Neural progenitor cell (in vitro differentiated cells): ENCODE results near the gene TFAP2E. TPM values are rescaled to one million over a fixed set of nuclear protein-coding genes. Genes with fewer than 3 reads are reported as not detected.

ENCODE experiments used
- DNase-seq: peaks from one replicate; pipeline ENCODE4 v3.0.0-alpha.2; 2016; ENCODE audit warnings: low spot score
- H2AFZ ChIP-seq: fragments of 200-600 bp; sonication (generic); replicated peaks from 2 replicates; pipeline ENCODE4 v1.6.1; 2016; ENCODE audit warnings: antibody characterized with exemption
- H3F3A ChIP-seq: fragments of 200-600 bp; sonication (generic); 2 replicates; pipeline ENCODE4 v1.6.1; 2016; ENCODE audit warnings: antibody characterized with exemption, low read depth
- H3K27ac ChIP-seq: fragments of 200-600 bp; sonication (generic); 2 replicates; pipeline ENCODE4 v1.5.1; 2016; ENCODE audit warnings: mild to moderate bottlenecking
- H3K27me3 ChIP-seq: fragments of 200-600 bp; sonication (generic); 2 replicates; pipeline ENCODE4 v1.6.1; 2016; ENCODE audit warnings: mild to moderate bottlenecking, moderate library complexity
- H3K36me3 ChIP-seq: fragments of 200-600 bp; sonication (generic); 2 replicates; pipeline ENCODE4 v1.5.1; 2016
- H3K4me1 ChIP-seq: fragments of 200-600 bp; sonication (generic); 2 replicates; pipeline ENCODE4 v1.6.1; 2016; ENCODE audit warnings: mixed run types
- H3K4me2 ChIP-seq: fragments of 200-600 bp; sonication (generic); 2 replicates; pipeline ENCODE4 v1.6.1; 2016
- H3K4me3 ChIP-seq: fragments of 200-600 bp; sonication (generic); 2 replicates; pipeline ENCODE4 v1.5.1; 2016
- H3K79me2 ChIP-seq: fragments of 200-600 bp; sonication (generic); 2 replicates; pipeline ENCODE4 v1.6.1; 2016; ENCODE audit warnings: low read depth
- H3K9ac ChIP-seq: fragments of 200-600 bp; sonication (generic); 2 replicates; pipeline ENCODE4 v1.6.1; 2016
- H3K9me3 ChIP-seq: fragments of 200-600 bp; sonication (generic); 2 replicates; pipeline ENCODE4 v1.5.1; 2016; ENCODE audit warnings: low read depth
- H4K20me1 ChIP-seq: fragments of 200-600 bp; sonication (generic); 2 replicates; pipeline ENCODE4 v1.6.1; 2016; ENCODE audit warnings: low read depth
- H3K27ac Mint-ChIP-seq: 3 replicates; pipeline ENCODE4 v1.8.0; 2021; ENCODE audit warnings: mixed read lengths
- H3K27me3 Mint-ChIP-seq: 2 replicates; pipeline ENCODE4 v1.8.0; 2022; ENCODE audit warnings: low read depth, mild to moderate bottlenecking, inconsistent platforms, moderate library complexity, mixed read lengths; ENCODE audit not compliant: insufficient read depth
- H3K36me3 Mint-ChIP-seq: 3 replicates; pipeline ENCODE4 v1.8.0; 2021; ENCODE audit warnings: mixed read lengths
- H3K4me1 Mint-ChIP-seq: 3 replicates; pipeline ENCODE4 v1.8.0; 2021; ENCODE audit warnings: mixed read lengths
- H3K4me3 Mint-ChIP-seq: 3 replicates; pipeline ENCODE4 v1.8.0; 2021; ENCODE audit warnings: mild to moderate bottlenecking, moderate library complexity, mixed read lengths
- H3K9me3 Mint-ChIP-seq: 3 replicates; pipeline ENCODE4 v1.8.0; 2020; ENCODE audit warnings: mixed read lengths
- CTCF ChIP-seq: fragments of 200-600 bp; sonication (generic); IDR thresholded peaks from 2 replicates; pipeline ENCODE4 v1.5.1; 2017; ENCODE audit warnings: antibody characterized with exemption, mild to moderate bottlenecking
- EZH2 ChIP-seq: fragments of 200-600 bp; sonication (generic); IDR thresholded peaks from 2 replicates; pipeline ENCODE4 v1.6.1; 2017; ENCODE audit warnings: antibody characterized with exemption, mild to moderate bottlenecking, moderate library complexity
- EZH2phosphoT487 ChIP-seq: fragments of 200-600 bp; sonication (generic); IDR thresholded peaks from 2 replicates; pipeline ENCODE4 v1.6.1; 2017; ENCODE audit warnings: antibody characterized with exemption
- total RNA-seq: library from RNA; depleted of rRNA; stranded (reverse); fragments of >200 nt; gene quantifications from 2 replicates; pipeline ENCODE4 v1.2.3, GENCODE V29; 2015; ENCODE audit warnings: low replicate concordance

Gene TFAP2E
- total RNA-seq, 1 donor from 2014 or later, result not detected

- Histone ChIP-seq H3K9ac (no peak overlapping the region), H3K4me1 (peaks cover 5% of the 10 kb centered on the region), H3K27me3 (peaks cover 65% of the 10 kb centered on the region), H3K9me3 (no peaks in the 10 kb centered on the region), H3K4me3 (no peak overlapping the region), H3K36me3 (no peaks in the 10 kb centered on the region), H3F3A (peaks cover 25% of the 10 kb centered on the region), H3K4me2 (no peak overlapping the region), H3K27ac (no peak overlapping the region), H3K79me2 (no peaks in the 10 kb centered on the region), H2AFZ (no peak overlapping the region), H4K20me1 (peaks cover 29% of the 10 kb centered on the region)
- H3K36me3 Mint-ChIP-seq, result peaks cover 6% of the 10 kb centered on the region
- no peak for TF ChIP-seq CTCF
- no peak for TF ChIP-seq EZH2phosphoT487
- no peak for TF ChIP-seq EZH2
- H3K9me3 Mint-ChIP-seq, result no peaks in the 10 kb centered on the region
- H3K4me1 Mint-ChIP-seq, result peaks cover 17% of the 10 kb centered on the region
- no peak for DNase-seq
- no peak overlapping the region for H3K27ac Mint-ChIP-seq
- H3K27me3 Mint-ChIP-seq, result peaks cover 46% of the 10 kb centered on the region
- no peak overlapping the region for H3K4me3 Mint-ChIP-seq
Measured at GRCh38 chr1:35570589-35571137, 2.5 kb upstream of the TFAP2E start.

GRCh38 chr1:35571263-35571662 is 1.9 kb upstream of the TFAP2E start:
- Histone ChIP-seq H3K9me3 (no peaks in the 10 kb centered on the region), H3K4me2 (no peak overlapping the region), H3K79me2 (no peaks in the 10 kb centered on the region), H3K36me3 (no peaks in the 10 kb centered on the region), H3F3A (peaks cover 30% of the 10 kb centered on the region), H3K9ac (no peak overlapping the region), H3K27me3 (peaks cover 71% of the 10 kb centered on the region), H3K4me3 (no peak overlapping the region), H3K4me1 (peaks cover 5% of the 10 kb centered on the region), H3K27ac (no peak overlapping the region), H4K20me1 (peaks cover 34% of the 10 kb centered on the region), H2AFZ (no peak overlapping the region)
- Mint-ChIP-seq H3K9me3 (no peaks in the 10 kb centered on the region), H3K36me3 (peaks cover 6% of the 10 kb centered on the region), H3K4me3 (no peak overlapping the region), H3K27me3 (peaks cover 52% of the 10 kb centered on the region), H3K4me1 (peaks cover 18% of the 10 kb centered on the region), H3K27ac (no peak overlapping the region)
- DNase-seq, result no peak
- no peak for TF ChIP-seq EZH2phosphoT487
- TF ChIP-seq CTCF, result no peak
- TF ChIP-seq EZH2, result no peak

GRCh38 chr1:35572296-35572695 is 818 bp upstream of the TFAP2E start:
- Mint-ChIP-seq H3K4me3 (no peak overlapping the region), H3K27ac (no peak overlapping the region), H3K4me1 (peaks cover 18% of the 10 kb centered on the region), H3K36me3 (peaks cover 2% of the 10 kb centered on the region), H3K27me3 (peaks cover 52% of the 10 kb centered on the region), H3K9me3 (no peaks in the 10 kb centered on the region)
- Histone ChIP-seq H2AFZ (no peak overlapping the region), H3K9me3 (no peaks in the 10 kb centered on the region), H3K4me3 (no peak overlapping the region), H3K9ac (no peak overlapping the region), H3K79me2 (no peaks in the 10 kb centered on the region), H3K4me1 (peaks cover 9% of the 10 kb centered on the region), H4K20me1 (peaks cover 41% of the 10 kb centered on the region), H3K27ac (no peak overlapping the region), H3K27me3 (peaks cover 82% of the 10 kb centered on the region), H3K36me3 (no peaks in the 10 kb centered on the region), H3F3A (peaks cover 35% of the 10 kb centered on the region), H3K4me2 (peak overlapping the region; percentile 86)
- no peak for TF ChIP-seq EZH2phosphoT487
- no peak for DNase-seq

- TF ChIP-seq EZH2 (peak; percentile 54), EZH2phosphoT487 (peak; percentile 72), CTCF (no peak)
- H4K20me1 ChIP-seq, result peaks cover 41% of the 10 kb centered on the region
- H3K36me3 ChIP-seq, result no peaks in the 10 kb centered on the region
- DNase-seq, result no peak
- no peaks in the 10 kb centered on the region for H3K9me3 ChIP-seq
- peaks cover 29% of the 10 kb centered on the region for H3F3A ChIP-seq
- peaks cover 3% of the 10 kb centered on the region for H3K9me3 Mint-ChIP-seq
- peaks cover 13% of the 10 kb centered on the region for H3K4me1 ChIP-seq
- H3K27me3 ChIP-seq, result peaks cover 100% of the 10 kb centered on the region
- no peak overlapping the region for H3K9ac ChIP-seq
- peaks cover 2% of the 10 kb centered on the region for H3K36me3 Mint-ChIP-seq
- no peak overlapping the region for H3K27ac Mint-ChIP-seq
- no peak overlapping the region for H3K27ac ChIP-seq
- peaks cover 24% of the 10 kb centered on the region for H3K4me1 Mint-ChIP-seq
- no peak overlapping the region for H2AFZ ChIP-seq
- H3K4me2 ChIP-seq, result peak overlapping the region; percentile 86
- peaks cover 66% of the 10 kb centered on the region for H3K27me3 Mint-ChIP-seq
- H3K79me2 ChIP-seq, result no peaks in the 10 kb centered on the region
- peak overlapping the region; percentile 58 for H3K4me3 Mint-ChIP-seq
- H3K4me3 ChIP-seq, result no peak overlapping the region
Measured at GRCh38 chr1:35574125-35574654, 1.1 kb downstream of the TFAP2E start.
